ENCODE data around the gene CRAMP1.
"Not testable (repeated sequence)": the region's sequence is repeated elsewhere in the genome, so short reads cannot be mapped to it uniquely, and the experiment has no call there.

CRAMP1 gene

GRCh38 chr16:1713331-1713730, 101.2 kb downstream of the CRAMP1 start:
- no peak for DNase-seq (ENCODE audit: low read depth in 2 of 2)

- DNase-seq (ENCODE audit: low read depth in 2 of 2) = no peak
These were observed 101.8 kb downstream of the CRAMP1 start for GRCh38 chr16:1713933-1714332.

- DNase-seq (ENCODE audit: low read depth in 2 of 2) = no peak
These were observed 103.1 kb downstream of the CRAMP1 start for GRCh38 chr16:1715220-1715619.

DNA sequence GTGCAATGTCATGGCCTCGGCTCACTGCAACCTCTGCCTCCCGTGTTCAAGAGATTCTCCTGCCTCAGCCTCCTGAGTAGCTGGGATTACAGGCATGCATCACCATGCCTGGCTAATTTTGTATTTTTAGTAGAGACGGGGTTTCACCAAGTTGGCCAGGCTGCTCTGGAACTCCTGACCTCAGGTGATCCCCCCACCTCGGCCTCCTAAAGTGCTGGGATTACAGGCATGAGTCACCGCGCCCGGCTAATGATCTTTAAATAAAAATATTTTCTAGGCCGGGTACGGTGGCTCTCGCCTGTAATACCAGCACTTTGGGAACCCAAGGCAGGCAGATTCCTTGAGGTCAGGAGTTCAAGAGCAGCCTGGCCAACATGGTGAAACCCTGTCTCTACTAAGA, 106.1 kb downstream of the CRAMP1 start:
- not testable (repeated sequence) for DNase-seq (ENCODE audit: low read depth in 2 of 2)

DNA sequence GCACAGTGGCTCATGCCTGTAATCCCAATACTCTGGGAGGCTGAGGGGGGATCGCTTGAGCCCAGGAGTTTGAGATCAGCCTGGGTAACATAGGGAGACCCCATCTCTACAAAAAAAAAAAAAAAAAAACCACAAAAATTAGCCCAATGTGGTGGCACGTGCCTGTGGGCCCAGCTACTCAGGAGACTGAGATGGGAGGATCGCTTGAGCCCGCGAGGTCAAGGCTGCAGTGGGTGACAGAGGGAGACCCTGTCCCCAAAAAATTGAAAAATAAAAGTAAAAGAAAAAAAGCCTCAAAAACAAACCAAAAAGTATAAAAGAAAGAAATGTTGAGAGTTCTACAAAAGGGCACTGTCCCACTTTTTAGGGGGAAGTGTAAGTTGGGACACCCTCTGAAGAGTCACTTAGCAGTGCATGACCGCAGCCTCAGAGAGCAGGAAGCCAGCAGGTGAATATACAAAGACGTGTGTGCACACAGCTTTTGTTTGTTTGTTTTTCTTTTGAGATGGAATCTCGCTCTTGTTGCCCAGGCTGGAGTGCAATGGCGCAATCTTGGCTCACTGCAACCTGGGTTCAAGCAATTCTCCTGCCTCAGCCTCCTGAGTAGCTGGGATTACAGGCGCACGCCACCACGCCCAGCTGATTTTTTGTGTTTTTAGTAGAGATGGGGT, 107.5 kb downstream of the CRAMP1 start:
- not testable (repeated sequence) for DNase-seq (ENCODE audit: low read depth in 2 of 2)

DNA sequence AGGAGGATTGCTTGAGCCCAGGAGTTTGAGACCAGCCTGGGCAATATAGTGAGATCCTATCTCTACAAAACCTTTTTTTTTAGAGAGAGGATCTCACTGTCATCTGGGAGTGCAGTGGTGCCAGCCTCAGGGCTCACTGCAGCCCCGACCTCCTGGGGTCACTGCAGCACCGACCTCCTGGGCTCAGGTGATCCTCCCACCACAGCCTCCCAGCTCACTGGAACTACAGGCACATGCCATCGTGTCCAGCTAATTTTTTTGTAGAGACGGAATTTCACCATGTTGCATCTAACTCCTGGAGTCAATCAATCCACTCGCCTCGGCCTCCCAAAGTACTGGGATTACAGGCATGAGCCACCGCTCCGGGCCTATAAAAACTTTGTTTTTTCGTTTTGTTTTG, 109.2 kb downstream of the CRAMP1 start:
- DNase-seq (ENCODE audit: low read depth in 2 of 2) = no peak

GRCh38 chr16:1723450-1724147, 111.4 kb downstream of the CRAMP1 start:
- DNase-seq (ENCODE audit: low read depth in 2 of 2) = no peak

DNA sequence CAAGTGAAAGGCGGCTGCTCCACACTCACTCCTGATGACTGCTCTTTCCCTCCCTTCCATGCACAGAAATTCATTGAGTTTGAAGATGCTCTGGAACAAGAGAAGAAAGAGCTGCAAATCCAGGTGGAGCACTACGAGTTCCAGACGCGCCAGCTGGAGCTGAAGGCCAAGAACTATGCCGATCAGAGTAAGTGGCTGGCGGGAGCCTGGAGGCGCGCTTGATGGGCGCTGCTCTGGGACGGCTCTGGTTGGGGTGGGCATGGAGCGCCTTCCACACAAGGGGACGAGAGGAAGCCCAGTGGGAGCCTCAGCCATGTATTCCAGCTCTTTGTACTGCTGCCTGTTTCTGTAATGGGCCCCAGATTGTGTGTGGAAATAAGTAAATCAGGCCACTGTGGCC, 112.3 kb downstream of the CRAMP1 start:
- DNase-seq (ENCODE audit: low read depth in 2 of 2) = no peak

DNA sequence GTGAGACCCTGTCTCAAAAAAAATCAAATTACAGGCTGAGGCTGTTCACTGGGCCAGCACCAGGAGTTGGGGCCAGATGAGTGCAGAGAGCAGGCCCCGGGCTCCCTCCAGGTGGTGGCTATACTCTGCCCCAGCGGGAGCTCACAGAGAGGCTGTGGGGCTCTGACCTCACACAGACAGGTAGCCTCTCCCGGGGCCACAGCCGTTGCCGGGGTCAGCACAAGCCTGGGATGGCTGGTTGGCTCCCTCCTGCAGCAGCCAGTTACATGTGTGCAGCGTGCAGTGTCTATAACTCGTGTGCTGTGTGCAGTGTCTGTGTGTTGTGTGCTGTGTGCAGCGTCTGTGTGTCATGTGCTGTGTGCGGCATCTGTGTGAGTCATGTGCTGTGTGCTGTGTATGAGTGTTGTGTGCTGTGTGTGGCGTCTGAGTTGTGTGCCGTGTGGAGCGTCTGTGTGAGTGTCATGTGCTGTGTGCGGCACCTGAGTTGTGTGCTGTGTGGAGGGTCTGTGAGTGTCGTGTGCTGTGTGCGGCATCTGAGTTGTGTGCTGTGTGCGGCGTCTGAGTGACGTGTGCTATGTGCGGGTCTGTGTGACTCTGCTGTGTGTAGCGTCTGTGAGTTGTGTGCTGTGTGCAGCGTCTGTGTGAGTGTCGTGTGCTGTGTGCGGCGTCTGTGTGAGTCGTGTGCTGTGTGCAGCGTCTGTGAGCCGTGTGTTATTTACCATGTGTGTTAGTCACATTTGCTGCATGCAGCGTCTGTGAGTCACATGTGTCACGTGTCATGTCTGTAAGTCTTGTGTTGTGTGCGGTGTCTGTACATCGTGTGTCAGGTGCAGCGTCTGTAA, 114.7 kb downstream of the CRAMP1 start:
- no peak for DNase-seq (ENCODE audit: low read depth in 2 of 2)
